Memory B cell (primary cell): Measurements from ENCODE around the gene TWF2.

ENCODE experiments used
- ATAC-seq: fragments of 150-1000 bp; cut with Tn5 transposase; 2 replicates; pipeline ENCODE4 v1.10.0; 2021; ENCODE audit warnings: low read depth, mild to moderate bottlenecking, moderate library complexity
- DNase-seq, 2 donors: peaks; one replicate each; pipeline ENCODE4 v3.0.0; 2022; ENCODE audit warnings: low spot score in 2 of 2
- H3K27ac Mint-ChIP-seq: one replicate; pipeline ENCODE4 v1.8.0; 2022; ENCODE audit warnings: mild to moderate bottlenecking, moderate library complexity, mixed read lengths
- H3K27me3 Mint-ChIP-seq: one replicate; pipeline ENCODE4 v1.8.0; 2022; ENCODE audit warnings: mixed read lengths
- H3K36me3 Mint-ChIP-seq: one replicate; pipeline ENCODE4 v1.8.0; 2022; ENCODE audit warnings: mild to moderate bottlenecking, mixed read lengths
- H3K4me1 Mint-ChIP-seq: one replicate; pipeline ENCODE4 v1.8.0; 2022; ENCODE audit warnings: mixed read lengths
- H3K4me3 Mint-ChIP-seq: one replicate; pipeline ENCODE4 v1.8.0; 2022; ENCODE audit warnings: mild to moderate bottlenecking, moderate library complexity, mixed read lengths
- H3K9me3 Mint-ChIP-seq: one replicate; pipeline ENCODE4 v1.8.0; 2022; ENCODE audit warnings: mixed read lengths

Gene TWF2

DNA sequence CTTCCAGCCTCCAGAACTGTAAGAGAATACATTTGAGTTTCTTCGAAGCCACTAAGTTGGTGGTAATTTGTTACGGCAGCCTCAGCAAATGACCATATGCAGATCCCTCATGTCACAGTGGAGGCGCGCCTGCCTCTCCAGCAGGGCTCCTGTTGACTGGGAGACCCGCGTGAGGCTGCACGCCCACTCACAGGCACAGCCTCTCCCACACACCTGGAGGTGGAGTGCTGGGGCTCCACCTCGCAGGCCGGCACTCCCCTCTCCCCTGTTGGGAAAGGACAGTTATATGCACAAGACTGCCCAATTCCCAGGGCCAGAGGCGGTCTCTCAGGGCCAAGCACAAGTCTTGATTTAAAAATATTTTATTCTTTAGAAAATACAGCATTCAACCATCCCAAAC is 10.7 kb downstream of the TWF2 start:
- H3K27ac Mint-ChIP-seq: no peak overlapping the region
- no peak overlapping the region for H3K4me3 Mint-ChIP-seq
- H3K27me3 Mint-ChIP-seq: no peaks in the 10 kb centered on the region
- DNase-seq (no peak), ATAC-seq (no peak)
- peaks cover 47% of the 10 kb centered on the region for H3K4me1 Mint-ChIP-seq
- H3K36me3 Mint-ChIP-seq: peaks cover 33% of the 10 kb centered on the region
- no peaks in the 10 kb centered on the region for H3K9me3 Mint-ChIP-seq

DNA sequence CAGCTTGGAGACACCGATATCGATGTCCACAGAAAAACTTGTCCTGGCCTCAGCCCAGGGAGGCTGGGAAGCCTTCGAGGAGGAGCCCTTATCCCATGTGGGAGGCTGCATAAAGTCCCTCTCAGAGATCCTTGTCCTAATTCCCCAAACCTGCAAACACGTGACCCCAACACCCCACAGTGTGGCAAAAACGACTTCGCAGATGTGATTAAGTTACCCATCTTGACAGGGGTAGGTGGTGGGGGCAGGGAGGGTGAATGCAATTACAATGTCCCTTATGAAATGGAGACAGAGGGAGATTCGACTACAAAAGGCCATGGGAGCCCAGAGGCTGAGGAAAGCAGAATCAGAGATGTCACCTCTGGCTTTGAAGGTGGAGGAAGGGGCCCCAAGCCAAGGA is 11.2 kb downstream of the TWF2 start:
- peaks cover 52% of the 10 kb centered on the region for H3K4me1 Mint-ChIP-seq
- H3K4me3 Mint-ChIP-seq: no peak overlapping the region
- H3K27ac Mint-ChIP-seq: no peak overlapping the region

DNA sequence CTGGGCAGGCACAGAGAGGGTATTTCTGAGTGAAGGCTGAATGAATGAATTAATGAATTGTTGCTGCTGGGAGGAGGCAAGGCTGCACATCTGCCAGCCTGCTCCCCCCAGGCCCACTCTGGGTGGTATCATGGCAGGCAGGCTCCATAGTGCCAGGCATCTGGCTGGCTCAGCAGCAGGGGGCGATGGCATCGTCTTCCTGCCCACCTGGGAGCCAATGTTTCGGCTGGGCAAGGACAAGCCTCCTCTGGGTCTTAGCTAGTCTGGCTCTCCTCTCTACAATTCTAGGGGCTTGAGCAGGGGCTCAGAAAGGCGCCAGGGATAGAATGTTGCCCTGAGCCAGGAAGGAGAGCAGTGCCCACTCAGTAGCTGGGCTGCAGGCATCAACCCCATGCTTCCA is 11.8 kb downstream of the TWF2 start:
- Mint-ChIP-seq H3K27me3 (no peaks in the 10 kb centered on the region), H3K36me3 (peaks cover 41% of the 10 kb centered on the region), H3K27ac (peak overlapping the region; percentile 94), H3K4me3 (no peak overlapping the region), H3K4me1 (peaks cover 53% of the 10 kb centered on the region), H3K9me3 (no peaks in the 10 kb centered on the region)
- no peak for DNase-seq
- no peak for ATAC-seq

More for the DNA sequence above, 11.2 kb downstream of the TWF2 start:
- no peak for ATAC-seq
- Mint-ChIP-seq H3K9me3 (no peaks in the 10 kb centered on the region), H3K27me3 (no peaks in the 10 kb centered on the region), H3K36me3 (peaks cover 38% of the 10 kb centered on the region)
- DNase-seq: no peak

DNA sequence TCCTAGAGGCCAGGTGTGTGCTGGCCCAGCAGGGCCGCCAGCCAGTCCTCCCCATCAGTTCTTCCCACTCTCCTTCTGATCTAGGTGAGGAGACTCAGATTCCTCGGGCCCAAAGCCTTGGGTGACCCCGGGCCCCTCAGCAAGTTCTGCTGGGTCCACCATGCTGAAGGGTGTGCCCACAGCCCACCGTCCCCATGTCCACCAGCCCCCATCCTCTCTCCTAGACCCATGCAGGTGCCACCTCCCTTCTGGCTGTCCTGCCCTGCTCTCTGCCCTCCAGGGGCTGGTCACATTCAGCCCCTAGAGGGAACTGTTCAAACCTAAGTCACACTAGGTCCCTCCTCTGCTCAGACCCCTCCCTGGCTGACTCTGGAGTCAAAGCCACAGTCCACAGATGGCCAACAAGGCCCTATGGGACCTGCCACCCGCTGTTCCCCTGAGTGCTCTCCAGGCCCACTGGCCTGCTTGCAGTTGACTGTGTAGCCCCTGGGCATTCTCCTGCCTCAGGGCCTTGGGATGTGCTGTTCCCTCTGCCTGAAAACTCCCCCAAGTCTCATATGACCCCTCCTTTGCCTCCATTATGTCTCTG is 12.6 kb downstream of the TWF2 start:
- peak overlapping the region; percentile 93 for H3K4me3 Mint-ChIP-seq
- peak overlapping the region; percentile 94 for H3K27ac Mint-ChIP-seq
- ATAC-seq (no peak), DNase-seq (no peak)
- H3K36me3 Mint-ChIP-seq: peaks cover 36% of the 10 kb centered on the region
- no peaks in the 10 kb centered on the region for H3K27me3 Mint-ChIP-seq
- peaks cover 48% of the 10 kb centered on the region for H3K4me1 Mint-ChIP-seq
- no peaks in the 10 kb centered on the region for H3K9me3 Mint-ChIP-seq

DNA sequence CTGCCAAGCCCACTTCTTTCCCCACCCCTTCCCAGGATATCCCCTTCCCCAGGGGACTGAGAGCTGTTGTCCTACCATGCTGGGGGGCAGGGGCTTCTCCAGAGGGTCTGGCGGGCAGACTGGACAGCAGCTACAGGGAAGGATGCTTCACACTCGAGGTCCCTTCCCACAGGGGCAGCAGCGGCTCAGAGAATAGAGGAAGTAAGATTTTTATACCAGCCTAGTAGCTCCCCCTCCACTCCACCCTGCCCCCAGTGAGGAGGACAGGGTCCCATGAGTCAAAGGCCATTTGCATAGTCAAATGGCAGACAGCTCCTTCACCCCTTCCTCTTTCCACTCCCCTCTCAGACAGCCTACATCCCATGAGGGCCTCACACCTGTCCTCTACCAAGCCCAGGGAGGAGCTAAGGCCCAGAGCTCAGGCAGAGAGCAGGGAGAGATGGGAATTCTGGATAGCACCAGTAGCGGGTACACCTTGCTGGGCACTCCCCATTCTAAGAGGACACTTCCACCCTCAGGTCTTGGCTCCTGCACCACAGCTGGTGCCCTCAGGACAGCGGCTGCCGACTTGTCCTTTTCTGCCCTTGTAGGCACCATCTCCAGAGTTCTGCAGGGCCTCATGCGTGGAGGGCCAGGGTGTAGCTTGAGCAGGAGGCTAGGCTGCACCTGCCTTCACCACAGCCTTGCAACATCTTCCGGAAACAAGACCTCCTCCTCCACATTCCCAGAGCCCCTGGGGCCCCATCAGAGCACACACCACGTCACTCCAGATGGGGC is 13.3 kb downstream of the TWF2 start, which contains the start of gene TLR9:
Gene TLR9, minus strand, starts transcription at position 194 of the 777 bp plus-strand sequence. Its CDS starts 116 bp downstream, at position 78.
- Mint-ChIP-seq H3K27me3 (no peaks in the 10 kb centered on the region), H3K4me3 (peak within 1 kb of the TSS; percentile 93), H3K4me1 (peaks cover 48% of the 10 kb centered on the region), H3K9me3 (no peaks in the 10 kb centered on the region), H3K27ac (peak within 1 kb of the TSS; percentile 94), H3K36me3 (peaks cover 34% of the 10 kb centered on the region)
- peak; percentile 94 for ATAC-seq
- DNase-seq: peak; percentile 73 to 81

DNA sequence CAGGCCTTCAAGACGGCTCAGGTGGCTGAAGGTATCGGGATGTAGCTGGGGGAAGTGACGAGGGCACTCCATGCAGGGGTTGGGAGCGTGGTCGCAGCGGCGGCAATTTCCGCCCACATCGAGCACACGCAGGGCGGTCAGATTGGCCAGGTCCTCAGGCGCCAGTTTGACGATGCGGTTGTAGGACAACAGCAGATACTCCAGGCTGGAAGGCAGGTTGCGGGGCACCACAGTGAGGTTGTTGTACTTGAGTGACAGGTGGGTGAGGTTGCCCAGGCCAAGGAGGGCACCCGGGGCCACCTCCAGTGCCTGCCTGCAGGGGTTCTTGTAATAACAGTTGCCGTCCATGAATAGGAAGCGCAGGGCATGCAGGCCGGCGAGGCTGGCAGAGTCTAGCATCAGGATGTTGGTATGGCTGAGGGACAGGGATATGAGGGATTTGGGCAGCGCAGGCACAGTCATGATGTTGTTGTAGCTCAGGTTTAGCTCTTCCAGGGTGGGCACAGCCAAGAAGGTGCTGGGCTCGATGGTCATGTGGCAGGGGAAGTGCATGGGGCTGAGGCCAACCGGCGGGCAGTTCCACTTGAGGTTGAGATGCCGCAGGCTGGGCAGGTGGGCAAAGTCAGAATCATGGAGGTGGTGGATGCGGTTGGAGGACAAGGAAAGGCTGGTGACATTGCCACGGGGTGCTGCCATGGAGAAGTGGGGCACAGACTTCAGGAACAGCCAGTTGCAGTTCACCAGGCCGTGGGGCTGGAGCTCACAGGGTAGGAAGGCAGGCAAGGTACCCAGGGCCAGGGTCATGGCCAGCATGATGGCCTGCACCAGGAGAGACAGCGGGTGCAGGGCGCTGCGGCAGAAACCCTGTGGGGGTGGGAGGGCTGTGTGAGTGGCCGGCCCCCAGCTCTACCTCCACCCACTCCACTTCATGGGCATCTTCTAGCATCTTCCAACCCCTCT is 15.2 kb downstream of the TWF2 start:
- Mint-ChIP-seq H3K36me3 (peaks cover 23% of the 10 kb centered on the region), H3K27ac (peak overlapping the region; percentile 60), H3K4me1 (peaks cover 52% of the 10 kb centered on the region), H3K4me3 (peak overlapping the region; percentile 93), H3K27me3 (no peaks in the 10 kb centered on the region), H3K9me3 (no peaks in the 10 kb centered on the region)
- ATAC-seq (no peak), DNase-seq (no peak)

DNA sequence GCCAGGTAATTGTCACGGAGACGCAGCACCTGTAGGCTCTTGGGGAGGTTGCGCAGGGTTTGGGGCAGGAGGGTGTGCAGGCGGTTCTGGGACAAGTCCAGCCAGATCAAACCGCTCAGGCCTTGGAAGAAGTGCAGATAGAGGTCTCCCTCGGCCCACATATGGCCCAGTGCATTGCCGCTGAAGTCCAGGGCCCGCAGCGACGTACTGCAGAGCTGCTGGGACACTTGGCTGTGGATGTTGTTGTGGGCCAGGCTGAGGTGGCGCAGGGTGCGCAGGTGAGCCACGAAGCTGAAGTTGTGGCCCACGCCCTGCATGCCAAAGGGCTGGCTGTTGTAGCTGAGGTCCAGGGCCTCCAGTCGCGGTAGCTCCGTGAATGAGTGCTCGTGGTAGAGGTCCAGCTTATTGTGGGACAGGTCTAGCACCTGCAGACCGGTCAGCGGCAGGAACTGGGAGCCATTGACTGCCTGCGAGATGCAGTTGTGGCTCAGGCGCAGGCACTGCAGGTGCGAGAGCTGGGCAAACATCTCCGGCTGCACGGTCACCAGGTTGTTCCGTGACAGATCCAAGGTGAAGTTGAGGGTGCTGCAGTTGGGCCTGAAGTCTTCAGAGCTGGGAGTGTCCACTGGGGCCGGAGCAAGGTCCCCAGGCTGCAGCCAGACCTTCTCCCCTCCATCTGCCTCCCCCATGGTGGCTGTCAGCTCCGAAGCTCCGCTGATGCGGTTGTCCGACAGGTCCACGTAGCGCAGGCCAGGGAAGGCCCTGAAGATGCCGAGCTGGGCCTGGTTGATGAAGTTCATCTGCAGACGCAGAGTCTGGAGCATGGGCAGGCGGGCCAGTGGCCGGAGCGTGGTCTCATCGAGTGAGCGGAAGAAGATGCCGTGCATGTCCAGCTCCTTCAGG is 16.4 kb downstream of the TWF2 start:
- H3K27ac Mint-ChIP-seq: peak overlapping the region; percentile 60
- H3K4me1 Mint-ChIP-seq: peaks cover 55% of the 10 kb centered on the region

DNA sequence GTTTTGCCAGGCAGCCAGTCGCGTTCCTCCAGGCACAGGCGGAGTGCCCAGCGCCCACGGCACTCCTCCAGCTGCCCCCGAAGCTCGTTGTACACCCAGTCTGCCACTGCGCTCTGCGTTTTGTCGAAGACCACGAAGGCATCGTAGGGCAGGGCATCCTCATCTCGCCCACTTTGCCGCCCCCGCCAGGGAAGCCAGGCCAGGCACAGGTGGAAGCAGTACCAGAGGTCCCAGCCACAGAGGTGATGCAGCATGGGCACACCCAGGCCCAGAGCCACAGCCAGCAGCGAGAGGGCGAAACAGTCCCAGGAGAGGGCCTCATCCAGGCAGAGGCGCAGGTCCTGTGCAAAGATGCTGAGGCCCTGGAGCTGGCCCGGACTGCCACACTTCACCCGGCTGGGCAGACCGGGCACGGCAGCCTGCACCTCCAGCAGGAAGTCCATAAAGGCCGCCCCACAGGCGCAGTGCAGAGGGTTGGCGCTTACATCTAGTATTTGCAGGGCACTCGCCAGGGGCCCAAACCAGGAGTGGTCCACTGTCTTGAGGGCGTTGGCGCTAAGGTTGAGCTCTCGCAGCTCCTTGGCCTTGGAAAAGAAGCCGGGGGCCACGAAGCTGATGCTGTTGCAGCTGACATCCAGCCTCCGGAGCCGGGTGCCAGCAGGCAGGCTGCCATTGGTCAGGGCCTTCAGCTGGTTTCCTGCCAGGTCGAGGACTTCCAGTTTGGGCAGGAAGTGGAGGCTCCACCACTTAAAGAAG is 17.2 kb downstream of the TWF2 start:
- no peak for ATAC-seq
- H3K9me3 Mint-ChIP-seq: no peaks in the 10 kb centered on the region
- no peaks in the 10 kb centered on the region for H3K27me3 Mint-ChIP-seq
- no peak overlapping the region for H3K27ac Mint-ChIP-seq
- H3K4me3 Mint-ChIP-seq: peak overlapping the region; percentile 52
- no peak for DNase-seq
- H3K36me3 Mint-ChIP-seq: peaks cover 24% of the 10 kb centered on the region
- H3K4me1 Mint-ChIP-seq: peaks cover 60% of the 10 kb centered on the region

More for the DNA sequence above, 16.4 kb downstream of the TWF2 start:
- Mint-ChIP-seq H3K4me3 (peak overlapping the region; percentile 93), H3K36me3 (peaks cover 23% of the 10 kb centered on the region), H3K9me3 (no peaks in the 10 kb centered on the region), H3K27me3 (no peaks in the 10 kb centered on the region)
- no peak for ATAC-seq
- DNase-seq: no peak

DNA sequence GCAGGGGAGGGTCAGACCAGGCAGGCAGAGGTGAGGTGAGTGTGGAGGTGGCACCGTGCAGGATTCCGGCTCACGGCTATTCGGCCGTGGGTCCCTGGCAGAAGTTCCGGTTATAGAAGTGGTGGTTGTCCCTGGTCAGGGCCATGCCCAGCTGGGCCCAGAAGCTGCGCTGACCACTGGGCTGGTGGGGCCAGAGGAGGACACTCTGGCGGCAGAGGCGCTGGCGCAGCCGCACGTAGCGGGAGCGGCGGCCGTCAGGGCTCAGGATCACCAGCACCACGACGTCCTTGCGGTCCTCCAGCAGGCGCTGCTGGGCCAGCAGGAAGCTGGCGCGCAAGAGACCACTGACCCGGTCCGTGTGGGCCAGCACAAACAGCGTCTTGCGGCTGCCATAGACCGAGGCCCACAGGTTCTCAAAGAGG is 17.8 kb downstream of the TWF2 start:
- peaks cover 57% of the 10 kb centered on the region for H3K4me1 Mint-ChIP-seq
- H3K27me3 Mint-ChIP-seq: no peaks in the 10 kb centered on the region
- H3K9me3 Mint-ChIP-seq: no peaks in the 10 kb centered on the region
- H3K36me3 Mint-ChIP-seq: peaks cover 27% of the 10 kb centered on the region
- peak overlapping the region; percentile 47 for H3K4me3 Mint-ChIP-seq
- no peak overlapping the region for H3K27ac Mint-ChIP-seq
- DNase-seq (no peak), ATAC-seq (no peak)

DNA sequence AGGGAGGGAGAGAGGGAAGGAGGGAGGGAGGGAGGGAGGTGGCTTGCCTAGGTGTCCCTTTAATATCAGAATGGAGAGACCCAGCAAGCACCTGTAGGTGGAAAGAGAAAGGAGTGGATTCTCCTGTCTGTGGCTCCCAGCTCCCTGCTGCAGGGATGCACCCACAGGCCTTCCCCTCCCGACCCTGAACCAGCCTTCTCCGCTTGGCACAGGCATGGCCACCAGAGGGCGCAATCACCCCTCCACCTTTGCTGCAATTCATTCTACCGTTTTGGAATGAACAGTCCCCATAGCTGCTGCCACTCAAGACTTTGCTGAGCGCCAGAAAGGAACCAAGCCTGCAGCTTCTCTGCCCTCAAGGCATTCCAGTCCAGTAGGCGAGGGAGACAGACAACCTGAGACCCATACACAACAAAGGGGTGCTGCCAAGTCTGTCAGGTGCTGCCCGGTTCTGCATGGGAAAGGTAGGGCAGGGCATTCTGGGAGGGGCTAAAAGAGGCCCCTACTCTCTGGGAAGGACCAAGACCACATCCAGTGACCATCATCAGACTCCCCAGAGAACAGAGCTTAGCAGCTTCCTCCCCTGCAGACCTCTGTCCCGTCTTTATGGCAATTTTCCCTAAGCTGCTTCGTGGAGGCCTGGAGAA is 18.5 kb downstream of the TWF2 start:
- Mint-ChIP-seq H3K27me3 (no peaks in the 10 kb centered on the region), H3K36me3 (peaks cover 29% of the 10 kb centered on the region), H3K4me1 (peaks cover 55% of the 10 kb centered on the region), H3K4me3 (peak overlapping the region; percentile 51), H3K9me3 (no peaks in the 10 kb centered on the region), H3K27ac (no peak overlapping the region)
- ATAC-seq: peak; percentile 77
- DNase-seq: peak; percentile 86 to 89

DNA sequence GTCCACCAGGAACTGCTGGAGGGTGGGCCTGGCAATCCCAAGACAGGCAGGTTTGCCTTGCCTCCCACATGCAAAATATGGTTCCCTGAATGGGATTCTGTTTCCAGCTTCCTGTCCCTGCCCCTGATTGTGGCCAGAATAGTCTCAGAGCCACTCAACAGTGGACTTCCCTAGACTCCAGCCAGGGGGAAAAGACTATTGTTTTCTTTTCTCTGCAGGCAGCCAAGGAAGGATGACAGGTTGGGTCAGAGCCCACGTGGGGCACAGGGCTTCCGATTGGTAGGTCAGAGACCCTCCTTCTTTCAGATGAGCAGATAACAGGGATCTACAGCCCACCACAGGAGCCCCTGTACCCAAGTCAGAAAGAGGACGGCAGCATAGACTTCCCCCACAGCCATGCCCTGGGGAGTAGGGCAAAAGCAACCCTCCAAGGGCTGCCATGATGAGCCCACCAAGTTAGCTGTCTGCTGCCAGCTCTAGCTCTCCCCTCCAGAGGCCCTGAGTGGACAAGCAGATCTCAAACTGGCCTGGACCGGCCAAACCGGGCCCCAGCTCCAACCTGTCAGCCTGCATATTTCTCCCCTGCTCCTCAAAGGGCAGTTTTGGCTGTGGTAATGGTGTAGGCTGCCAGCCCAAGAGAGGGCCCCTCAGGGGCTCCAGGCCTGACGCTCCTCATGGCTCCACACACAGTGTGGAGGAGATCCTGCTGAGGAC is 19.9 kb downstream of the TWF2 start:
- Mint-ChIP-seq H3K36me3 (peaks cover 36% of the 10 kb centered on the region), H3K27ac (peak overlapping the region; percentile 55), H3K4me3 (peak overlapping the region; percentile 47), H3K9me3 (no peaks in the 10 kb centered on the region), H3K27me3 (no peaks in the 10 kb centered on the region), H3K4me1 (peaks cover 49% of the 10 kb centered on the region)
- DNase-seq (no peak), ATAC-seq (no peak)

DNA sequence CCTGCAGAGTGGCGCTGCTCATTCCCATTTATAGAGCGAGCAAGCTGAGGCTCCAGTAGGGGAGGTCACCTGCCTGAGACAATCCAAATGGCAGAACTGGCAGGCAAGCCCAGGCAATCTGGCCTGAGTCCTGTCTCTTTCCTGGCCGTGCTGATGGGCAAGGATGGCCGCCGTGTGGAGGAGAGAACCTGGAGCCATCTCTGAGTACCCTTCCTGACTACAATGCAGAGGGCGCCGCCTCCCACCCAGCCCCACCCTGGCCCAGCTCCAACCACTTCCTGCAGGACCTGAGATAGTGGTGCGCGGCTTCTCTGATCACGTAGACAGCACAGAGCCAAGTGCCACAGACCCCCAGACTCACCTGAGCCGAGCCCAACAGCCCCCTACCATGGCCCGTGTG is 20.5 kb downstream of the TWF2 start:
- H3K9me3 Mint-ChIP-seq: no peaks in the 10 kb centered on the region
- H3K27me3 Mint-ChIP-seq: no peaks in the 10 kb centered on the region
- no peak for DNase-seq
- peaks cover 43% of the 10 kb centered on the region for H3K4me1 Mint-ChIP-seq
- H3K36me3 Mint-ChIP-seq: peaks cover 33% of the 10 kb centered on the region
- peak overlapping the region; percentile 50 for H3K4me3 Mint-ChIP-seq
- ATAC-seq: no peak
- H3K27ac Mint-ChIP-seq: no peak overlapping the region
